Right forelimb (tissue), 1 donor: ENCODE results near the gene COL3A1.

ENCODE experiments used
- DNase-seq: peaks from one replicate; pipeline ENCODE4 v3.0.0-alpha.2; 2018

The COL3A1 gene

GRCh38 chr2:188976545-188977268 is 2.5 kb downstream of the COL3A1 start:
- no peak for DNase-seq

- DNase-seq: no peak
Observed at GRCh38 chr2:188977317-188977716, 3.1 kb downstream of the COL3A1 start.

GRCh38 chr2:188978291-188979081 is 4.3 kb downstream of the COL3A1 start:
- no peak for DNase-seq

- no peak for DNase-seq
Observed at GRCh38 chr2:188979187-188980114, 5.3 kb downstream of the COL3A1 start.

GRCh38 chr2:188983427-188984064 is 9.4 kb downstream of the COL3A1 start:
- no peak for DNase-seq

GRCh38 chr2:188984065-188984491 is 9.9 kb downstream of the COL3A1 start:
- no peak for DNase-seq

- no peak for DNase-seq
Observed at GRCh38 chr2:188984680-188985079, 10.5 kb downstream of the COL3A1 start.

GRCh38 chr2:188986839-188987238 is 12.7 kb downstream of the COL3A1 start:
- DNase-seq: no peak

- DNase-seq: no peak
Observed at GRCh38 chr2:188993247-188993646, 19.1 kb downstream of the COL3A1 start.

GRCh38 chr2:188997263-188997662 is 23.1 kb downstream of the COL3A1 start:
- no peak for DNase-seq

GRCh38 chr2:189000221-189000620 is 26.0 kb downstream of the COL3A1 start:
- DNase-seq: no peak

- no peak for DNase-seq
Observed at GRCh38 chr2:189002079-189002478, 27.9 kb downstream of the COL3A1 start.

- DNase-seq: no peak
Observed at GRCh38 chr2:189008555-189009262, 34.5 kb downstream of the COL3A1 start.

GRCh38 chr2:189010536-189010935 is 36.4 kb downstream of the COL3A1 start:
- no peak for DNase-seq

GRCh38 chr2:189012351-189012750 is 38.2 kb downstream of the COL3A1 start:
- no peak for DNase-seq

GRCh38 chr2:189013031-189013430 is 38.9 kb downstream of the COL3A1 start:
- no peak for DNase-seq

GRCh38 chr2:189013671-189014448 is 39.7 kb downstream of the COL3A1 start:
- DNase-seq: no peak

GRCh38 chr2:189014449-189015138 is 40.4 kb downstream of the COL3A1 start:
- DNase-seq: no peak

- DNase-seq: no peak
Observed at GRCh38 chr2:189015359-189015758, 41.2 kb downstream of the COL3A1 start.

GRCh38 chr2:189016311-189016861 is 42.2 kb downstream of the COL3A1 start:
- no peak for DNase-seq
